ENCODE measurements around the gene CLTA. TPM values are rescaled to one million over a fixed set of nuclear protein-coding genes. Genes with fewer than 3 reads are reported as not detected.

Gene CLTA
- total and polyA plus RNA-seq, 10 of the 15 experiments (the other 5 are each of a cell fraction or from before 2014, with no cell fraction given): 49.0 to 241 (median 168) TPM

DNA sequence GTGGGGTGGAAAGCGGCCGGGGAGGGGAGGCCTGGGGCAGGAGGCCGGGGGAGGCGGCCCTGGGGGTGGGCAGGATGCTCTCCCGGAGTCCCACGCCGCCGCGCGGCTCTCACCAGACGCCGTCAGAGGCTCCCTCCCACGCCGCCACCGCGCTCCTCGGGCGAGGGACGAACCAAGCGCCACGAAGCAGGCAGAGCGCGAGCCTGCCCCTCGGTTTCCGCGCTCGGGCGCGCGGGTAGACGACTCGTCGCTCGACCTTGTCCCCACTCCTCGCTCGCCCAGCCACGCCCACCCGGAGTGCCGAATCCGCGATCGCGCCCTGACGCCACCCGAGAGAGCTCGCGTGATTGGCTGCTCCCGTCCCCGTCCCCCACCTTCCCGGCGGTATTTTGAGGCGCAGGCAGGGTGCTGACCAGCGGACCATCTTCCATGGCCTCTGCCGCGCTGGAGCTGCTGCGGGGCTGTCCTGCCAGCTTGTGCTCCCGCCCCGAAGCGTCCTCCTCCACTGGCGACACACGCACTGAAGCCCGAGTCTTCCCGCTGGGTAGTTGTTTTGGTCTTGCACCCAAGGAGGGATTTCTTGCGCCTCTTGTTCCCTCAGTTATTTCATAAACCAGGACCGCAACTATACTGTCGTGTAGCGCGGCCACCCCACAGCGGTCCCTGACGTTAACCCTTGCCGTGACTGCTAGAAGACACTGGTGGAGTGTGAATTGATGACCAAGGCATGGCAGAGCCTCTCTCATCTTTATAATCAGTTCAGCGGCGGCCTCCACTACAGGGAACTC, 67.7 kb downstream of the CLTA start, which contains the start of gene GNE (continued):
- TF ChIP-seq ASH2L (IDR thresholded peaks at IDR 0.05; ENCODE audit: borderline replicate concordance, low read depth) (no peak), RBBP5 (conservative IDR thresholded peaks at IDR 0.05) (no peak), CEBPB (IDR thresholded peaks at IDR 0.05; ENCODE audit: borderline replicate concordance in 1 of 2, low read depth in 2 of 2, low read length in 2 of 2) (no peak), NFXL1 (IDR thresholded peaks at IDR 0.05; ENCODE audit: borderline replicate concordance) (no peak), MTA3 (IDR thresholded peaks at IDR 0.05; ENCODE audit: borderline replicate concordance, low read length) (no peak), FOS (IDR thresholded peaks at IDR 0.05; ENCODE audit: borderline replicate concordance, extremely low read depth, insufficient read length) (no peak), CHD2 (IDR thresholded peaks at IDR 0.05; ENCODE audit: borderline replicate concordance, low read depth, low read length) (peak; percentile 85), NFIC (IDR thresholded peaks at IDR 0.05; ENCODE audit: low read depth, low read length) (no peak), KDM1A (IDR thresholded peaks at IDR 0.05; ENCODE audit: borderline replicate concordance) (no peak), POLR2A (IDR thresholded peaks at IDR 0.05; ENCODE audit: low read depth, low read length) (peak; percentile 96), EGR1 (IDR thresholded peaks at IDR 0.05; ENCODE audit: borderline replicate concordance in 1 of 2, low read depth in 2 of 2, low read length in 2 of 2) (peak in 1 of 2 experiments; percentile 69; a peak in 2 of 3 replicates), MYC (IDR thresholded peaks at IDR 0.05; ENCODE audit: insufficient read depth, insufficient read length, insufficient replicate concordance, low read length, severe bottlenecking) (peak; percentile 59), GATAD2B (conservative IDR thresholded peaks at IDR 0.05; ENCODE audit: low read depth) (0 out of 2 replicates have a peak, but pooled peaks have one; percentile 39), LARP7 (IDR thresholded peaks at IDR 0.05) (peak; percentile 52; the same call in 1 of the 2 replicates), CBFB (IDR thresholded peaks at IDR 0.05; ENCODE audit: low read depth) (peak; percentile 58; the same call in 1 of the 2 replicates), NRF1 (conservative IDR thresholded peaks at IDR 0.05; ENCODE audit: low read depth, low read length) (no peak), ZBED1 (IDR thresholded peaks at IDR 0.05; ENCODE audit: borderline replicate concordance) (no peak), SREBF2 (IDR thresholded peaks at IDR 0.05; ENCODE audit: low read length) (no peak), FOXM1 (IDR thresholded peaks at IDR 0.05; ENCODE audit: low read depth, low read length) (no peak; the same call in 1 of the 2 replicates), KLF5 (IDR thresholded peaks at IDR 0.05; ENCODE audit: partially characterized antibody) (peak; percentile 20), MEF2A (IDR thresholded peaks at IDR 0.05; ENCODE audit: insufficient read depth, low read depth, low read length) (peak; percentile 54; the same call in 1 of the 2 replicates), FOXK2 (IDR thresholded peaks at IDR 0.05) (0 out of 2 replicates have a peak, but pooled peaks have one; percentile 52)
- TF ChIP-seq, protein P1, sequence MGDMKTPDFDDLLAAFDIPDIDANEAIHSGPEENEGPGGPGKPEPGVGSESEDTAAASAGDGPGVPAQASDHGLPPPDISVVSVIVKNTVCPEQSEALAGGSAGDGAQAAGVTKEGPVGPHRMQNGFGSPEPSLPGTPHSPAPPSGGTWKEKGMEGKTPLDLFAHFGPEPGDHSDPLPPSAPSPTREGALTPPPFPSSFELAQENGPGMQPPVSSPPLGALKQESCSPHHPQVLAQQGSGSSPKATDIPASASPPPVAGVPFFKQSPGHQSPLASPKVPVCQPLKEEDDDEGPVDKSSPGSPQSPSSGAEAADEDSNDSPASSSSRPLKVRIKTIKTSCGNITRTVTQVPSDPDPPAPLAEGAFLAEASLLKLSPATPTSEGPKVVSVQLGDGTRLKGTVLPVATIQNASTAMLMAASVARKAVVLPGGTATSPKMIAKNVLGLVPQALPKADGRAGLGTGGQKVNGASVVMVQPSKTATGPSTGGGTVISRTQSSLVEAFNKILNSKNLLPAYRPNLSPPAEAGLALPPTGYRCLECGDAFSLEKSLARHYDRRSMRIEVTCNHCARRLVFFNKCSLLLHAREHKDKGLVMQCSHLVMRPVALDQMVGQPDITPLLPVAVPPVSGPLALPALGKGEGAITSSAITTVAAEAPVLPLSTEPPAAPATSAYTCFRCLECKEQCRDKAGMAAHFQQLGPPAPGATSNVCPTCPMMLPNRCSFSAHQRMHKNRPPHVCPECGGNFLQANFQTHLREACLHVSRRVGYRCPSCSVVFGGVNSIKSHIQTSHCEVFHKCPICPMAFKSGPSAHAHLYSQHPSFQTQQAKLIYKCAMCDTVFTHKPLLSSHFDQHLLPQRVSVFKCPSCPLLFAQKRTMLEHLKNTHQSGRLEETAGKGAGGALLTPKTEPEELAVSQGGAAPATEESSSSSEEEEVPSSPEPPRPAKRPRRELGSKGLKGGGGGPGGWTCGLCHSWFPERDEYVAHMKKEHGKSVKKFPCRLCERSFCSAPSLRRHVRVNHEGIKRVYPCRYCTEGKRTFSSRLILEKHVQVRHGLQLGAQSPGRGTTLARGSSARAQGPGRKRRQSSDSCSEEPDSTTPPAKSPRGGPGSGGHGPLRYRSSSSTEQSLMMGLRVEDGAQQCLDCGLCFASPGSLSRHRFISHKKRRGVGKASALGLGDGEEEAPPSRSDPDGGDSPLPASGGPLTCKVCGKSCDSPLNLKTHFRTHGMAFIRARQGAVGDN (IDR thresholded peaks at IDR 0.05): 0 out of 2 replicates have a peak, but pooled peaks have one; percentile 51
- TF ChIP-seq, protein P2, sequence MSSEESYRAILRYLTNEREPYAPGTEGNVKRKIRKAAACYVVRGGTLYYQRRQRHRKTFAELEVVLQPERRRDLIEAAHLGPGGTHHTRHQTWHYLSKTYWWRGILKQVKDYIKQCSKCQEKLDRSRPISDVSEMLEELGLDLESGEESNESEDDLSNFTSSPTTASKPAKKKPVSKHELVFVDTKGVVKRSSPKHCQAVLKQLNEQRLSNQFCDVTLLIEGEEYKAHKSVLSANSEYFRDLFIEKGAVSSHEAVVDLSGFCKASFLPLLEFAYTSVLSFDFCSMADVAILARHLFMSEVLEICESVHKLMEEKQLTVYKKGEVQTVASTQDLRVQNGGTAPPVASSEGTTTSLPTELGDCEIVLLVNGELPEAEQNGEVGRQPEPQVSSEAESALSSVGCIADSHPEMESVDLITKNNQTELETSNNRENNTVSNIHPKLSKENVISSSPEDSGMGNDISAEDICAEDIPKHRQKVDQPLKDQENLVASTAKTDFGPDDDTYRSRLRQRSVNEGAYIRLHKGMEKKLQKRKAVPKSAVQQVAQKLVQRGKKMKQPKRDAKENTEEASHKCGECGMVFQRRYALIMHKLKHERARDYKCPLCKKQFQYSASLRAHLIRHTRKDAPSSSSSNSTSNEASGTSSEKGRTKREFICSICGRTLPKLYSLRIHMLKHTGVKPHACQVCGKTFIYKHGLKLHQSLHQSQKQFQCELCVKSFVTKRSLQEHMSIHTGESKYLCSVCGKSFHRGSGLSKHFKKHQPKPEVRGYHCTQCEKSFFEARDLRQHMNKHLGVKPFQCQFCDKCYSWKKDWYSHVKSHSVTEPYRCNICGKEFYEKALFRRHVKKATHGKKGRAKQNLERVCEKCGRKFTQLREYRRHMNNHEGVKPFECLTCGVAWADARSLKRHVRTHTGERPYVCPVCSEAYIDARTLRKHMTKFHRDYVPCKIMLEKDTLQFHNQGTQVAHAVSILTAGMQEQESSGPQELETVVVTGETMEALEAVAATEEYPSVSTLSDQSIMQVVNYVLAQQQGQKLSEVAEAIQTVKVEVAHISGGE (CRISPR knock-in tag; IDR thresholded peaks at IDR 0.05): no peak
